ENCODE data around the gene CASR.

The CASR gene

GRCh38 chr3:122257644-122258364 lies 74.3 kb downstream of the CASR start:
- in situ Hi-C loops (cut with MboI; ENCODE audit: low sequenced_read_pairs), result loop anchor here (25.0 kb wide), 1 partner anchor 396 kb away; no protein-coding TSS in a partner anchor

GRCh38 chr3:122258757-122259371 lies 75.4 kb downstream of the CASR start:
- in situ Hi-C loops (cut with MboI; ENCODE audit: low sequenced_read_pairs), result loop anchor here (25.0 kb wide), 1 partner anchor 397 kb away; no protein-coding TSS in a partner anchor

GRCh38 chr3:122260206-122260605 lies 76.7 kb downstream of the CASR start:
- in situ Hi-C loops (cut with MboI; ENCODE audit: low sequenced_read_pairs), result loop anchor here (10.0 to 25.0 kb wide), 2 partner anchors 155 to 398 kb away; no protein-coding TSS in a partner anchor

GRCh38 chr3:122263058-122263457 lies 79.6 kb downstream of the CASR start:
- in situ Hi-C loops (cut with MboI; ENCODE audit: low sequenced_read_pairs), result loop anchor here (10.0 to 25.0 kb wide), 2 partner anchors 158 to 401 kb away; no protein-coding TSS in a partner anchor

- in situ Hi-C loops (cut with MboI; ENCODE audit: low sequenced_read_pairs), result loop anchor here (10.0 to 25.0 kb wide), 2 partner anchors 159 to 402 kb away; no protein-coding TSS in a partner anchor
Observed at GRCh38 chr3:122263974-122264588, 80.6 kb downstream of the CASR start.

GRCh38 chr3:122265957-122266356 lies 82.5 kb downstream of the CASR start:
- in situ Hi-C loops (cut with MboI; ENCODE audit: low sequenced_read_pairs), result loop anchor here (10.0 to 25.0 kb wide), 2 partner anchors 161 to 404 kb away; no protein-coding TSS in a partner anchor

GRCh38 chr3:122268257-122269024 lies 85.0 kb downstream of the CASR start:
- in situ Hi-C loops (cut with MboI; ENCODE audit: low sequenced_read_pairs), result loop anchor here (10.0 to 25.0 kb wide), 2 partner anchors 164 to 406 kb away; no protein-coding TSS in a partner anchor

GRCh38 chr3:122269045-122269444 lies 85.6 kb downstream of the CASR start:
- in situ Hi-C loops (cut with MboI; ENCODE audit: low sequenced_read_pairs), result loop anchor here (10.0 to 25.0 kb wide), 2 partner anchors 164 to 407 kb away; no protein-coding TSS in a partner anchor

GRCh38 chr3:122271246-122271898 lies 87.9 kb downstream of the CASR start:
- in situ Hi-C loops (cut with MboI; ENCODE audit: low sequenced_read_pairs), result loop anchor here (25.0 kb wide), 1 partner anchor 409 kb away; no protein-coding TSS in a partner anchor

- in situ Hi-C loops (cut with MboI; ENCODE audit: low sequenced_read_pairs), result loop anchor here (25.0 kb wide), 1 partner anchor 411 kb away; no protein-coding TSS in a partner anchor
Observed at GRCh38 chr3:122272879-122273278, 89.4 kb downstream of the CASR start.

GRCh38 chr3:122273498-122273897 lies 90.0 kb downstream of the CASR start:
- in situ Hi-C loops (cut with MboI; ENCODE audit: low sequenced_read_pairs), result loop anchor here (25.0 kb wide), 1 partner anchor 411 kb away; no protein-coding TSS in a partner anchor

GRCh38 chr3:122281891-122282290 lies 98.4 kb downstream of the CASR start:
- in situ Hi-C loops (cut with MboI; ENCODE audit: low sequenced_read_pairs), result no loop called here

GRCh38 chr3:122283796-122284445 lies 100.5 kb downstream of the CASR start:
- in situ Hi-C loops (cut with MboI; ENCODE audit: low sequenced_read_pairs), result no loop called here

GRCh38 chr3:122284486-122284885 lies 101.0 kb downstream of the CASR start:
- in situ Hi-C loops (cut with MboI; ENCODE audit: low sequenced_read_pairs), result no loop called here

- in situ Hi-C loops (cut with MboI; ENCODE audit: low sequenced_read_pairs), result no loop called here
Observed at GRCh38 chr3:122294359-122294758, 110.9 kb downstream of the CASR start.

GRCh38 chr3:122295266-122296062 lies 112.0 kb downstream of the CASR start:
- in situ Hi-C loops (cut with MboI; ENCODE audit: low sequenced_read_pairs), result no loop called here

- in situ Hi-C loops (cut with MboI; ENCODE audit: low sequenced_read_pairs), result no loop called here
Observed at GRCh38 chr3:122298239-122298638, 114.8 kb downstream of the CASR start.

- in situ Hi-C loops (cut with MboI; ENCODE audit: low sequenced_read_pairs), result no loop called here
Observed at GRCh38 chr3:122299215-122299614, 115.7 kb downstream of the CASR start.
